Kidney glomerular epithelial cell (primary cell): ENCODE results near the gene GRAP.

Source experiments
- DNase-seq: peaks from one replicate; lab custom pipeline; 2025; lab: John Stamatoyannopoulos, UW

The GRAP gene

DNA sequence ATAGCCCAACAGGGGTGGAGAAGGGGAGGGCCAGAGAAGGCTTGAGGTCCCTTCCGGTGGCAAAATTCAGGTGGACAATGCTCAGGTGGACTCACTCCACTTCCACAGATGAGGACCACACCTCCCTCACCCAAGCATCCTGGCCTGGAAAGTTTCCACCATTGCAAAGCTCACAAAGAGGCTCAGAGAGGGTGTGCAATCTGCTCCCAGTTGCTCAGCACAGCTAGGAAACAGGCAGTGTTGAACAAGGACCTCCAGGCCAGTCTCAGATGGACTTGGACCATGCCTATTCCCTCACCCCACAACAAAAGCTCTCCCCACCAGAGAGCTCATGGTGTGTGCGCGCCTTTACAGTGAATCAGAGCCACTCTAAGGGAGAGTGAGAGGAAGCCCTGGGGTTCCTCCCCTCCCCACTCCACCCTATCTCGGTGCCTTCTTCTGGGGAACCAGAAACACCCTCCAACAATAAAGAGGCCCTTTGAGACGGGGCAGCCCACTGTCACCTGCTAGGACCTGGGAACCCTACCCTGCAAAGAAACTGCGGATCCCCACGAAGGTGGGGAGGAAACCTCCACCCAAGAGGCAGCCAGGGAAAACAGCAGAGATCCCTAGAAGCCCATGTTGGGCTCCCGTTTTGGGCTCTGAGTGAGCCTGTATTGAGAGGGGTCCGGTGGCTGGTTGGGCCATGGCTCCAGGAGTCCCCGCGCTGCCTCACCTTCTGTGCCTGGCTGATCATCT, 43.8 kb downstream of the GRAP start:
- DNase-seq: no peak

DNA sequence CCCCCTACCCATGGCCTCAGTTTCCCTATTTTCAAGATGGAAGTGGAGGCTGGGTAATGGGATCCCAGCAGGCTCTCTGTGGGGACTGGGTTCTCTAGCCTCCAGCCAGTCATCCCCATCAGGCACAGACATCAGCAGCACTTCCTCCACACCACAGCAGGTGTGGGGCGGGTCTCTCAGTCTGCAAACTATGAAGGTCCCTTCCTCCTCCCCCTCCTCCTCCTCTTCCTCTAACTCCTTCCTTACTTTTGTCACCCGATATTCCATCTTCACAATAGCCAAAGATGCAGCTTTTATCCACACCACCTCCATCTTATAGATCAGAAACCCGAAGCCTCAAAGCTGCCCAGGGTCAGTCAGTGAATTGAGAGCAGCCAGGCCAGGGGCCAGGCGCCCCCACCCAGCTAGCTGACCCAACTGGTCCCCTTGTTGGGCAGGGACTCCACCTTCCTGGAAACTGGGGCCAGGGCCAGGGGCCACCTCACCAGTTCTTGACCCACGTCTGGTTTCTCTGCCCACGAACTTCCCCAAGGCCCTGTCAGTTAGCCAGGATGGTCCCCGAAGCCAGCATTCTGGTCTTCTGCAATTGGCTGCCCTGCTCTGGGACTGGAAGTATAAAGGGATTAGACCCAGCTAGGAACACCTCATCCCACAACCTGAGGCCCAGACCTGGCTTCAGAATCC, 44.7 kb downstream of the GRAP start:
- no peak for DNase-seq

DNA sequence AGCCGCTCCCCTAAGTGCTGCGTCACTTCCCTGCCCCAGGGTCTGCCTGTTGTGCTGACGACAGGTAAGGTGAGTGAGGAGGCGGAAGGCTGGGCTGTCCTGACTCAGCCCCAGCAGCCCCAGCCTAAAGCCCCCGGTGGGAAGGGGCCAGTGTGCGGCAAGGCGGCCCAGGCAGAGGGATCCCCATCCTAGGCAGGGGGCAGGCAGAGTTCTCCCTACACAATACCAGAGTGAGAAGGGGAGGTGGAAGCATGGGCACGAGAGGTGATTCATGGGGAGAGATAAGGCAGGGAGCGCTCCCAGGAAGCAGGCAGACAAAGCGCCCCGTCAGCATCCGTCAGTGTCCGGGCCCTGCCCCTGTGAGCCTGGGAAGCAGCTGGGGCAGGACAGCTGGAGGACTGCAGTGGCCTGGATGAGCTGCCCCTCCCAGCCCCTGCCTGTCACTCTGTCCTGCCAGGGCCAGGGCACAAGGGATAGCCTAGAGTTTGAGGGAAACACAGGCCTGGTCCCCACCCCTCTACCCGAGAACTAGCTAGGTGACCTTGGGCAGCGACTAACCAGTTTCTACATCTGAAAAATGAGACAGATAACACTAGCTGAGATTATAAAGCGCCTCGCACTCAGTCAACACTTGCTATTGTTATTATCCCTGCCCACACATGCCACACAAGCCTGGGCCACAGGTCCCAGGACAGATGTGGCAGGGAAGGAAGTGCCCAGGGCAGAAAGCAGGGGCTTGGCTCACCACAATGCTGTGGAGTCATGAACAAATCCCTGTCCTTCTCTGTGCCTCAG, 46.0 kb downstream of the GRAP start:
- DNase-seq: peak; percentile 10

DNA sequence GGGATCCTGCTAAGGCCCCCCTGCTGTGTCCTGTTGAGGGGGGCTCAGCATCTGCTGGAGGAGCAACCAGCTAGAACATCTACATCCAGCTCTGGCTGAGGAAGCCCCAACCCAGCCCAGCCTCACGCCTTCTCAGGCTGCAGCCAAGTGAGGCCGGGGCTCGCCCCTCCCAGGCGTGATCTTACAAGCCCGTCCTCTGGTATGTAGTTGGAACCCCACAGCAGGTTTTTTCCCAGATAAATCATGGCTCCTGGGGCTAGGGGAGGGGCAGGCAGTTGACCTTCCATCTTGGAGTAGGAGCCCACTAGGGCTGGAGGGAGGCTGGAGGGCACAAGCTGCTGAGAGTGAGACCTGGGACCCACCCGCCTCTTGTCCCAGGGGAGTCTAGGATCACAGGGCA, 46.8 kb downstream of the GRAP start:
- DNase-seq: no peak

DNA sequence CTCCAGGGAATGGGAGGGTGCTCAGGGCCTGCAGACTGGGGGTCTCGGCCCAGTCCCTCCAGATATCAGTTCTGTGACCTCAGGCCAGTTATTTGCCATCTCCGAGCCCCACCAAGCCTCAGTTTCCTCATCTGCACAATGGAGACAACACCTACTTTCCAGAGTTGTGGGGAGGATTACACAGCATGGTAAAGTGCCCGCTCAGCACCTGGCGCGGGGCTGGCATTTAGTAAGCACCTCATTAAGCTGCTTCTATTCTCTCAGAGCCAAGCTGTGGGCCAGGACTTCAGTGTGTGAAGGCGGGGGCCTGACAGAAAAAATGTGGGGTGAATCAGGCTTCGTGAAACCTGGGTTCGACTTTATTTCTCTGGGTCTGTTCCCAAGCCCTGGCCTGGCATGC, 47.4 kb downstream of the GRAP start:
- no peak for DNase-seq

DNA sequence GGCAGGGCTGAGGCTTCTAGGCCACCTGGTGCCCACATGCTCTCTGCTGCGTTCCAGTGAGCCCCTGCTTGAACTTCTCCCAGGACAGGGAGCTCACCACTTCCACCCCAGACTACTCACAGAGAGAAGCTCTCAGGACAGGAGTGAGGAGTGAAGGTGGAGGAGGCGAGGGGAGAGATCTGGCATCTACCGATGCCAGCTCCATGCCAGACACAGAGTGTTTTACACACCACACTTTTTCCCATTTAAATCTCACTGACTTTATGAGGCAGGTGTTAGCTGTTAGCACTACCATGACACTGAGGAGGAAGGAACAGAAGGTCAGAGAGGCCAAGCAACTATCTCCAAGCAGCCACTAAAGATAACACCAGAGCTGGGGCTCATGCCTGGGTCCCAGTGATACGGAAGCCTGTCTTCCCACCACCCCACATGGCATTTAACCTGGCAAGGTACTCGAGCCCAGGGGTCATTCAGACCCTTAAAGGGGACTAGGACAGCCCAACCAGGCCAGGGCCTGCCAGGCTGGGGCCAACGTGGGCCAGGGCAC, 49.0 kb downstream of the GRAP start:
- DNase-seq: no peak

DNA sequence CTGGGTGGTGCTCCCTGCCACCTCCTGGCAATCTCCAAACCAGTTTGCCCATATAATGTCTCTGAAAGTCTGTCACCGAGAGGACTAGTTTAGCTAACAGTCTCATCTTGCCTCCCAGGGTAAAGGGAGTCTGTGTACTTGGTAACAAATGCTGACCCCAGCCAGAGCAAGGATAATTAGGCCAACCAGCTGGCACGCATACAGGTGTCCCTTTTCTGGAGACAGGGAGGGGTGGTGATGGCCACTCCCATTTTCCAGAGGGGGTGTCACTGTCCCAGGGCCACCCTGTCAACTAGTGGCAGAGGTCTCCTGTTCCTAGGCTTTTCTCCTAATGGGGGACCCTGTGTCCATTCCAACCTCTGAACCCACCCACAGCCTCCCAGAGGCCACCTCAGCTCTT, 50.3 kb downstream of the GRAP start:
- DNase-seq: no peak

DNA sequence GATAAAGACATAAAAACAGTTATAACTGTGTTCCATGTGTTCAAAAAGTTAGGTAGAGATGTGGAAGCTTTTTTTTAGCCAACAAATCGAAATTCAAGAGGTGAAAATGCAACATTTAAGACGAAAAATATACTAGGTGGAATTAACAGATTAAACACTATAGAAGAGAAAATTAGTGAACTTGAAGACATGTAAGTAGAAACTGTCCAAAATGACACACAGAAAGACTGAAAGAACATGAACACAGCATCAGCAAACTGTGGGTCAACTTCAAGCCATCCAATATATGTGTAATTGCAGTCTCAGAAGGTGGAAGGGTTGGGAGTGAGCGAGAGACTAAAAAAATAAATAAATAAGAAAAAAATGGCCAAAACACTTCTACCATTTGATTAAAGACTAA, 51.5 kb downstream of the GRAP start:
- DNase-seq: no peak

DNA sequence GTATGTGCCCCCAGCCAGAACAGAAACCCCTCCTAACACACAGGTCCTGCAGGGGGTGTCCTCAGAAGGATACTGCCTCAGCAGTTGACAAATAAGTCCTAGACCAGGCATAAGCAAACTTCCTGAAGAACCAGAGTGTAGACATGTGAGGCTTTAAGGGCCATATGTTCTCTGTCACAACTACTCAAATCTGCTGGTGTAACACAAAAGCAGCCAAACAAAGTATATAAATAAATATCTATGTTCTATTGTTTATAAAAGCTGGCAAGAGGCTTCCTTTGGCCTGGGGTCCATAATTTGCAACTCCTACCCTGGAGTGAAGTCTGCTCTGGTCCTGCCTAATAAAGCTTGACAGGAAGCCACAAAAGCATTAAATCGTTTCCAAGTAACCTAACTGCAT, 52.1 kb downstream of the GRAP start:
- no peak for DNase-seq

DNA sequence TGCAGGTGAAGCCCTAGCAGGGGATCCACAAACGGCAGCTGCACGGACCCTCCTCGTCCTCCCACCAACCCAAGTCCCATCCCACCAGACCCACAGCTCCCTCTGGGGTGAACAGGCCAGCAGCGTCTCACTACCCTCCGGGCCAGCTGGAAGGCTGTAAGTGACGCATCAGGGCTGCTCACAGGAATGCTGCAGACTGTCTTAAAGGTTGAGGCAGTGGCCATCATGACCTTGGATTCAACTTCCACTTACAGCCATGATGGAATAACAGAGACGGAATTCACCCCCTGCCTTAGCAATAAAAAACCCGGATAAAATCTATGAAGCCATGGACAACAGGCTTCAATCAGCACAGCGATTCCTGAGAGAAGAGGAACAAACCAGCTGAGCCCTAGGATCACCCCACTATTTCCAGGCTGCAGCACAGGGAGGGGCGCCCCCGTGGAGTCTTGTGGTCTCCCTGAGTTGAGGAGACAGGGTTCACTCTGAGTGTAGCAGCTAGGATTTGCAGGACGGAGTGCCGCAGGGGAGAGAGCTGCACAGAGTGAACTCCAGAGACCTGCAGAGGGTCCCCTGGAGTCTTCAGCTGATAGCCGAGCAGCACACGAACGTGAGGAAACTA, 52.7 kb downstream of the GRAP start:
- no peak for DNase-seq

DNA sequence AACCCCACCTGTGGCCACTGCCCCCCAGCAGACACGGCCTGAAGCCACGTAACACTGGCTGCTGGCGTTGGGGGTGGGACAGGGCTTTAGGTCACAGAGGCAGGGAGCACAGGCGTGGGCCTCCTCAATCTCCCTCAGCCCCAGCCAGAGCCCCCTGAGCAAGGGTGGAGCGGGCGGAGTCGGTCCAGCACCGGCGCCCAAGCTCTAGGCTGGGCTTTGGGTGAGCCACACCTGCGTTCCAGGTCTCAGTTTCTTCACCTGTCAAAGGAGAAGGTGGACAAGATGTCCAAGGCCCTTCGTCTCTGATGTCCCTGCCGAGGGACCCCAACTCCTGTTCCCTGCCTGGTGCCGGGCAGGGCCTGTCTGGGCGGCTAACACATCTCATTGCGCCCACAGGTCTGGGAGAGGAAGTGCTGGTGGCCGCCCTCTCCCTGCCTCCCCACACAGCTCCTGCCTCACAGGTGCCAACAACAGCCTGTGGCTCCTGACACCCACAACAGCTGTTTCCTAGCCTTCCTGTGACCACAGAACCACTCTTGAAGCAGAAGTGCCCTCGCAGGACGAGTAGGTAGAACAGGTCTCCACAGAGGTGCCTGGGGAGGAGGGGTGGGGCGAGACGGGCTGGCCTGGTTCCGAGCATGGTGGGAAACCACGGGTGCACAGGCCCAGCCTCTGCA, 54.2 kb downstream of the GRAP start:
- no peak for DNase-seq

DNA sequence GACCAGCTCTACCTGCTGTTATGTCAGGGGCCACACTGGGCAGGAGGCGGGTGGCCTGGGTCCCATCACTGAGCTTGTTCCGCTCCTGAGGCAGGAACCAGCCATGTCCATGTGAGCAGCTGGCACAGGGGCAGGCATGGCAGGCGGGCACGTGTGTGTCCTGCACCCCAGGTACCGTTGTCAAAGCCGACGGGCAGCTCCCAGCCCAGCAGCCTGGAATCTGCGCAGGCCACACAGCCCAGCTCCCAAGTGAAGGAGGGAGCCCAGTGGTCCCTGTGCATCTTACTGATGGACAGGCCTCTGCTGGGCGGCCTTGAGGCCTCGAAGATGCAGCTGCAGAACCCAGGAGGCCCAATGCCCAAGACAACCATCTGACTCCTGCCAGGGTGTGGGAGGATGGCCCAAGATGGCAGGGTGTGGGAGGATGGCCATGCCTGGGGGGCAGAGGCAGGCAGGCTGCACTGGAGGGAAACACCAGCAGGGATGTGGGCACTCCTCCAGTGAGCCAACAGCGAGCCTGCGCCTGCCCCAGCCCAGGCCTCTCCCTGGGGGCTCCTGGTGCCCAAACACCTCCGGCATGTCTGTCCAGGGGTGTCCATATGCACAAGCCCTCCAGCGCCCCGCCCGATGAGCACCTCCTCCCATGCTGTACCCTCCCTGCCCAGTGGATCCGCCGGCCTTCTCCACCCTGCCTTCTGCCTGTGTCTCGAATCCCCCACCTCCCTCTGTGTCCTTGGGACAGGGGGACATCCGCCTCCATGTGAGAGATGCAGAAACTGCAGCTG, 55.0 kb downstream of the GRAP start:
- DNase-seq: no peak

DNA sequence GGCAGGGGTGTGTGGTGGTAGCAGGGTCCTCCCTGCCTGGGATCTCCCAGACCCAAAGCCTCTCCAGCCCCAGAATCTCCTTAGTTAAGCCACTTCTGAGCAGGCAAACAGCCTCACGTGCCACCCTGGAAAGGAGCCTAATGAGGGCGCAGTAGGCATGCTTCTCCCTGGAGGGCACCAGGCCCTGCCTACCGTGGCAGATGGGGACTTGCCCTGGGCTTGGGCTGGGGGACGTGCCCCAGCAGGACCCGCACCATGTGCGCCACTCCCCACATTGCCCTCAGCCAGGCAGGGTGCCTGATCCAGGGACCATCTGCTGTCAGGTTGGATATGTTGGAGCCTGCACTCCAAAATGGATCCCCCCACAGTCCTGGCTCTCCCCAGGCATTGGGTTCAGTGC, 56.4 kb downstream of the GRAP start:
- no peak for DNase-seq

DNA sequence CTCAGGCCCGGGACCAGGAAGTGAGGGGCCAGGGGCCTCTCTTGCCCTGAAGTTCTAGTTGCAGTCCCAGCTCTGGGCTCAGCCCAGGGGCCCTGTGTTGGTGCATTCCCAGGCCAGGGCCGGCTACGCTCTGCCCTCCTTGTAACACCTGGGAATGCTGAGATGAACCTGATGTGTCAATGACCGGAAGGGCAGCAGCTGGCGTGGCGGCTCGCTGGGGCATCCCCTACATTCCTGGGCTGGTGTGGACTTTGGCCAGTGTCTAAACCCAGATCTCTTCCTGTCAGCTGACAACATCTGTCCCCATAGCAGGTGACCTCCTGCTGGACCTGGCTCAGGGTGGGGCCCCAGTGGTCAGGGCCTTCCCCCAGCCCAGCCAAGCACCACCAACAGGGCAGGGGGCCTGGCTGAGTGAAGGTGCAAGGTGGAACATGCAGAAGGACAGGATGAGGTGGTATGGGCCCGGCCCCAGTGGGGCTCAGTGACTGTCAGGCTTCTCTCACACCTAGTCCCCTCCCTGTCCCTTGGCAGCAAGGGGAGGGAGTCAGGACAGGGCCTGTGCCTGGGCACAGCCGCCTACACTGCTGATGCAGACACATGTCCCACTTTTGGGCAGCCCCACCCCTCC, 58.1 kb downstream of the GRAP start:
- no peak for DNase-seq

DNA sequence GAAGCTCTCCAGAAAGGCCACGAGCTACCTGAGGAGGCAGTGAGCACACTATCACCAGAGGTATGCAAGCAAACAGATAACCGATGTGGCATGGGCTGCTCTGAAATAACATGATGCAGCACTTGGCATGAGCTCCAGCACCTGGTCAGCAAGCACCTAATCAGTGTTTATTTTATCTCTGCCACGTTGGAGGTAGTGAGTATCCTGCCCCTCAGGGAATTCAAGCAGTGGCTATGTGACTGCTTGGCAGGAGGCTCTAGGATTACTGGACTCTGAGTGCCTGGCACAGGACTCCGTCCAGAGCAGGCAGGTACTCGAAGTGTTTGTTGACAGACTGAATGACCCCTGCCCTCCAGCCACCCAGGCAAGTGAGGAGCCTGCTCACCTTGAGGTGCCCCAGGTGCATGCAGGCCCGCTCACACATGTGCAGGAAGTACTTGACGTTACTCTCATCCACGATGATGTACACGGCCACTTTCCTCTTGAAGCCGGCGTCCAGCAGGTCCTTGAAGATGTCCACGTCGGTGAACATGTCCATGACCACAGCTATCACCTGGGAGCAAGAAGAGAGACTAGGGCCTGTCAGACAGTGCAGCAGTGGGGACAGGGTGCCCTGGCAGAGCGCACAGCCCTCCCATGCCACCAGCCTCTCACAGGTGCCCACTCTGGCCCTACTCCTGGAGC, 58.8 kb downstream of the GRAP start:
- no peak for DNase-seq

DNA sequence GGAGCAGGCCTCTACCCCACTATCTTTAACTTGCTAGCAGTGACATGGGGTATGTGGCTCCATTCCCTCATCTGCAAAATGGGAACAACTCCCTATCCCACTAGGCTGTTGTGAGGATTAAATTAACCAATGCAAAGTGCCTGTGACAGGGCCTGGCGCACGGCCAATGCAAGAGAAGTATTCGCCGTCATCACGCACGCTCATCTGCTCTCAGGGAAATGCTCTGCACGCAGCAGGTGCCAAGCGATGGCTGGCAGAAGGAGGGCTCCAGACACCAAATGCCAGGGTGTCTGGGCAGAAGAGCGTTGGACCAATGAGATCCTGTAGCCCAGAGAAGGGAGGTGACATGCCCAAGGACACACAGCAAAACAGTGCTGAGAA, 59.5 kb downstream of the GRAP start:
- DNase-seq: no peak

DNA sequence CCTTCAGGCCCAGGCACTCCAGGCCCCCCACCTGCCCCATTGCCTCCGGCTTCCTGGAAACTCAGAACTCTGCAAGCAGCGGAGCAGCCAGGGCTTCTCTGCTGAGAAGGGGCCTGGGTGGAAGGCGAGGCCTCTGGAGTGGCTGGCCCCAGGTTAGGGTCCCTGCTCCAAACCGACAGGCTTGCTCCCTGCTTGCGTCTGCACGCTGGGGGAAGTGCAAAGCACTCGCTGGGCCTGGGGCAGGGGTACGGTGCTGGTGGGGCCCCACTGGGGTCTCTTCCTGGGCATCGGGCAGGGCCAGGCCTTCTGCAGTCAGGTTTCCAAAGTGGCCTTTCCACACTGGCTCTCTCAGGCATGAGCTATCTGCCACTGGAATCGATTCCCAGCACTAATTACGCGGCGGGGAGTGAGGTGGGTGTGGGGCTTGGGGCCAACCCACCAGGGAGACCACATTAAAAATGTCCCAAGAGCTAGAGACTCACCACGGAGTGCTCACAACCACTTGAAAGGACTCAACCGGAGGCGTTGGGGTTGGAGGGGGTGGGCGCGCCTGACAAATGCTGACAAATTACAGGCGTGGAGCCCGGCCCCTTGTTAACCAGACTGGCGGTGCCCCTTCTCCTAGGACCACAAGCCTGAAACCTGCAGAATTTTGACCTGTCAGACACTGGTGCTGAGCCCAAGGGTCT, 60.1 kb downstream of the GRAP start:
- DNase-seq: no peak

DNA sequence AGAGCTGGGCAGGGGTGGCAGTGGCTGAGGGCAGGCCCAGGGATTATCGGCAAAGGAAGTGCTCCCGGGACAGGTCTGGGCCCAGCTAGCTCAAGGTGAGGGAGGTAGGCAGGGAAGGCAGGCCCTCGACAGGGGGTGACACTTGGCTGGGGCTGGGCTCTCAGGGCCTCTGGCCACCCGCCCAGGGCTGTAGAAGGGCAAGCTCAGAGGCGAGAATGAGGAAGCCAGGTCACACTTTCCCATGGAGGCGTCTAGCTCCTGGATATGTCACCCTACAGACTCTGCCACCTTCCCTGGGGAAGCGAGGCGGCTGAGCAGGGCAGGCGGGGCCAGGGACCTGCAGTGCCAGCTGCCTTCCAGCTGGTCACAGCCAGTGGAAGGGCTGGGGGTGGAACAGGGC, 61.3 kb downstream of the GRAP start:
- DNase-seq: no peak
